Vagina (tissue), 2 donors: Measurements from ENCODE around the gene SLC15A1. TPM values are rescaled to one million over a fixed set of nuclear protein-coding genes. Genes with fewer than 3 reads are reported as not detected.

Source experiments
- DNase-seq, 2 donors: peaks; one replicate each; pipeline ENCODE4 v3.0.0-alpha.2; 2017; ENCODE audit errors: extremely low spot score in 2 of 2
- H3K27ac ChIP-seq: fragments of 200-600 bp; sonication (generic); one replicate; pipeline ENCODE4 v1.5.1; 2019
- H3K27me3 ChIP-seq: fragments of 200-600 bp; sonication (generic); one replicate; pipeline ENCODE4 v1.5.1; 2019
- H3K36me3 ChIP-seq, 2 donors: fragments of 200-600 bp; sonication (generic); one replicate each; pipeline ENCODE4 v1.5.1; 2017 to 2019
- H3K4me1 ChIP-seq: fragments of 200-600 bp; sonication (generic); one replicate; pipeline ENCODE4 v1.5.1; 2019
- H3K4me3 ChIP-seq, 2 donors: fragments of 200-600 bp; sonication (generic); 1 replicate in 1 of 2; 2 replicates in 1 of 2; pipeline ENCODE4 v1.5.1; 2016 to 2019
- H3K9me3 ChIP-seq: fragments of 200-600 bp; sonication (generic); one replicate; pipeline ENCODE4 v1.5.1; 2019
- CTCF ChIP-seq, 3 experiments: fragments of 450-650 bp in 2 of 3; fragments of 200-600 bp in 1 of 3; sonication (generic) in 1 of 3; IDR thresholded peaks; one replicate each; pipeline ENCODE4 v1.5.1; 2017 to 2019; ENCODE audit warnings: antibody characterized with exemption in 3 of 3, mild to moderate bottlenecking in 2 of 3, moderate library complexity in 2 of 3
- POLR2A ChIP-seq, 2 donors: fragments of 450-650 bp; IDR thresholded peaks; one replicate each; pipeline ENCODE4 v1.6.1; 2017; ENCODE audit warnings: antibody characterized with exemption in 2 of 2, mild to moderate bottlenecking in 2 of 2, moderate library complexity in 2 of 2
- POLR2AphosphoS5 ChIP-seq, 2 donors: sonication (generic); formaldehyde crosslinking; IDR thresholded peaks; one replicate each; pipeline ENCODE4 v1.9.0; 2017; ENCODE audit warnings: antibody characterized with exemption in 2 of 2, mild to moderate bottlenecking in 2 of 2, low read depth in 1 of 2; ENCODE audit not compliant: insufficient read depth in 1 of 2
- intact Hi-C: fragments of 100-400 bp; cut with DNase I; formaldehyde crosslinking; loops from one replicate; pipeline ENCODE4 v1.15.1; 2023
- total RNA-seq: library from RNA; depleted of rRNA; stranded (reverse); fragments of >200 nt; gene quantifications from one replicate; pipeline ENCODE4 v1.2.3, GENCODE V29; 2016

The SLC15A1 gene
- total RNA-seq, 1 donor from 2014 or later = 7.4 TPM

GRCh38 chr13:98693756-98694155 lies 58.7 kb downstream of the SLC15A1 start:
- H3K9me3 ChIP-seq = no peaks in the 10 kb centered on the region
- no peak for DNase-seq
- H3K4me1 ChIP-seq = no peaks in the 10 kb centered on the region
- no peak overlapping the region for H3K4me3 ChIP-seq
- intact Hi-C loops = no loop called here
- no peaks in the 10 kb centered on the region for H3K36me3 ChIP-seq
- no peak for TF ChIP-seq POLR2A (IDR thresholded peaks at IDR 0.05)
- TF ChIP-seq POLR2AphosphoS5 (IDR thresholded peaks at IDR 0.05; ENCODE audit: insufficient read depth in 1 of 2, low read depth in 1 of 2) = no peak
- TF ChIP-seq CTCF (IDR thresholded peaks at IDR 0.05) = no peak
- H3K27me3 ChIP-seq = no peaks in the 10 kb centered on the region
- H3K27ac ChIP-seq = no peak overlapping the region

DNA sequence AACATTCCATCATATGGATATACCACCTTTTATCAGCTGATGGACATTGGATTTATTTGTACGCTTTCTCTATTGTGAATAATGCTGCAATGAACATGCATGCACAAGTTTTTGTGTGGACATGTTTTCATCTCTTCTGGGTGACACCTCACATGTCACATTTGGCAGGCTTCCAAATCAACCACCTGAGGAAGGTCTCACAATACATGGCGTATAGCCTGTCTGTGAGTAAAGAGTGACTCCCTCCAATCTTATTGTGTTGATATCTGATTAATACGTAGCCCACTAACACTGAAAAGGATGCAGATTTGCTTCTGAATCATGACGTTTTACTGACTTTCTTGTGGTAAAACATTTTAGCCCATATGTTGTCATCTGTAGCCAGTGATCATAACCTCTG lies 61.1 kb downstream of the SLC15A1 start:
- Histone ChIP-seq H3K4me1 (no peaks in the 10 kb centered on the region), H3K27ac (no peak overlapping the region), H3K27me3 (no peaks in the 10 kb centered on the region), H3K36me3 (no peaks in the 10 kb centered on the region), H3K4me3 (no peak overlapping the region), H3K9me3 (no peaks in the 10 kb centered on the region)
- no peak for TF ChIP-seq POLR2AphosphoS5 (IDR thresholded peaks at IDR 0.05; ENCODE audit: insufficient read depth in 1 of 2, low read depth in 1 of 2)
- TF ChIP-seq POLR2A (IDR thresholded peaks at IDR 0.05) = no peak
- TF ChIP-seq CTCF (IDR thresholded peaks at IDR 0.05) = no peak
- intact Hi-C loops = no loop called here
- no peak for DNase-seq

- DNase-seq = no peak
- no peak overlapping the region for H3K27ac ChIP-seq
- intact Hi-C loops = no loop called here
- no peak overlapping the region for H3K4me3 ChIP-seq
- no peaks in the 10 kb centered on the region for H3K27me3 ChIP-seq
- no peaks in the 10 kb centered on the region for H3K4me1 ChIP-seq
- no peaks in the 10 kb centered on the region for H3K9me3 ChIP-seq
- no peaks in the 10 kb centered on the region for H3K36me3 ChIP-seq
- TF ChIP-seq POLR2AphosphoS5 (IDR thresholded peaks at IDR 0.05; ENCODE audit: insufficient read depth in 1 of 2, low read depth in 1 of 2) (no peak), CTCF (IDR thresholded peaks at IDR 0.05) (no peak), POLR2A (IDR thresholded peaks at IDR 0.05) (no peak)
Observed at GRCh38 chr13:98690348-98691022, 62.0 kb downstream of the SLC15A1 start.

- TF ChIP-seq CTCF (IDR thresholded peaks at IDR 0.05) = no peak
- no peak for TF ChIP-seq POLR2A (IDR thresholded peaks at IDR 0.05)
- no peak for TF ChIP-seq POLR2AphosphoS5 (IDR thresholded peaks at IDR 0.05; ENCODE audit: insufficient read depth in 1 of 2, low read depth in 1 of 2)
- H3K36me3 ChIP-seq = no peaks in the 10 kb centered on the region
- no peak overlapping the region for H3K27ac ChIP-seq
- no peak for DNase-seq
- no peaks in the 10 kb centered on the region for H3K4me1 ChIP-seq
- no peak overlapping the region for H3K4me3 ChIP-seq
- no peaks in the 10 kb centered on the region for H3K9me3 ChIP-seq
- intact Hi-C loops = no loop called here
- no peaks in the 10 kb centered on the region for H3K27me3 ChIP-seq
Observed at GRCh38 chr13:98689347-98689968, 63.0 kb downstream of the SLC15A1 start.

GRCh38 chr13:98688373-98688772 lies 64.1 kb downstream of the SLC15A1 start:
- intact Hi-C loops = no loop called here
- DNase-seq = no peak
- TF ChIP-seq CTCF (IDR thresholded peaks at IDR 0.05) (no peak), POLR2A (IDR thresholded peaks at IDR 0.05) (no peak), POLR2AphosphoS5 (IDR thresholded peaks at IDR 0.05; ENCODE audit: insufficient read depth in 1 of 2, low read depth in 1 of 2) (no peak)
- Histone ChIP-seq H3K27ac (no peak overlapping the region), H3K36me3 (no peaks in the 10 kb centered on the region), H3K4me1 (no peaks in the 10 kb centered on the region), H3K4me3 (no peak overlapping the region), H3K27me3 (no peaks in the 10 kb centered on the region), H3K9me3 (no peaks in the 10 kb centered on the region)
